Stimulated activated CD4-positive, alpha-beta T cell treated with anti-CD3 and anti-CD28 coated beads, Interleukin-15, amount 100 ng/mL, for 24 hours (primary cell): ENCODE data around the gene AXIN1.
"Not testable (repeated sequence)": the region's sequence is repeated elsewhere in the genome, so short reads cannot be mapped to it uniquely, and the experiment has no call there.

Experiments
- DNase-seq: peaks from one replicate; pipeline ENCODE4 v3.0.0-alpha.2; 2020

The AXIN1 gene

GRCh38 chr16:280552-280951 is 72.0 kb downstream of the AXIN1 start, which contains the start of gene ARHGDIG:
Gene ARHGDIG, plus strand, starts transcription at chr16:280591. Its CDS starts 90 bp downstream, at chr16:280681.
- DNase-seq = no peak

- no peak for DNase-seq
These were observed 72.5 kb downstream of the AXIN1 start for GRCh38 chr16:280005-280460.

- DNase-seq = no peak
These were observed 73.0 kb downstream of the AXIN1 start for GRCh38 chr16:279531-279930.

- DNase-seq = peak; percentile 46
These were observed 73.6 kb downstream of the AXIN1 start for GRCh38 chr16:278863-279366.

DNA sequence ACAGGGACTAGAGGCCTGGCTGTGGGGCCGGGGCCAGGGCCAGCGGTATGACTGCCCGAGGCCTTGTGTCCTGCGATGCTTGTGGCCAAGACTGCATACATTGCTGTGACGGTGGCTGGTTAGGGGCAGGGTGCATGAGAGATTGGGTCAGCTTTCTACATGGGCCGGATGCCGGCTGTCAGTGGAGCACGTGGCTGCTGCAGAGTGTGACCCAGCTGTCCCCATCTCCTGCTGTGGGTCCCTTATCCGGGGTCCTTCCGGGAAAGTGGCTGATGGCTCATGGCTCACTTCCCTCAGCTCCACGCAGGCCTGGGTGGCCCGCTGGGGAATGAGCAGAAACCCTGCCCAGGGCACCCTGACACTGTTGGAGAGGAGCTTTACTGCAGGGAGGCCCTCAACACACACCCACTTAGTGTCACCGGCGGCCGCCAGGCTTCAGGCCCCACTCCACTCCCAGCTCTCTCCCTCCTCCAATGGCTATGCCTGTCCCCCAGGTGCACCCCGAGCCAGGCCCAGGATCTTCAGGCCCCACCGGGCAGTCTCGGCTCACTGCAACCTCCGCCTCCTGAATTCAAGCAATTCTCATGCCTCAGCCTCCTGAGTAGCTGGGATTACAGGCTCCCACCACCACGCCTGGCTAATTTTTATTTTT is 76.0 kb downstream of the AXIN1 start:
- no peak for DNase-seq

- DNase-seq = no peak
These were observed 76.7 kb downstream of the AXIN1 start, which contains the start of gene RGS11 for GRCh38 chr16:275786-276232. Gene RGS11, minus strand, starts transcription at chr16:275944. Its CDS starts 33 bp downstream, at chr16:275911.

GRCh38 chr16:275041-275641 is 77.4 kb downstream of the AXIN1 start:
- peak; percentile 34 for DNase-seq

- no peak for DNase-seq
These were observed 78.7 kb downstream of the AXIN1 start for GRCh38 chr16:273547-274421.

GRCh38 chr16:272633-273546 is 79.6 kb downstream of the AXIN1 start:
- DNase-seq = no peak

GRCh38 chr16:270381-271255 is 81.9 kb downstream of the AXIN1 start:
- no peak for DNase-seq

GRCh38 chr16:269061-269796 is 83.3 kb downstream of the AXIN1 start:
- no peak for DNase-seq

DNA sequence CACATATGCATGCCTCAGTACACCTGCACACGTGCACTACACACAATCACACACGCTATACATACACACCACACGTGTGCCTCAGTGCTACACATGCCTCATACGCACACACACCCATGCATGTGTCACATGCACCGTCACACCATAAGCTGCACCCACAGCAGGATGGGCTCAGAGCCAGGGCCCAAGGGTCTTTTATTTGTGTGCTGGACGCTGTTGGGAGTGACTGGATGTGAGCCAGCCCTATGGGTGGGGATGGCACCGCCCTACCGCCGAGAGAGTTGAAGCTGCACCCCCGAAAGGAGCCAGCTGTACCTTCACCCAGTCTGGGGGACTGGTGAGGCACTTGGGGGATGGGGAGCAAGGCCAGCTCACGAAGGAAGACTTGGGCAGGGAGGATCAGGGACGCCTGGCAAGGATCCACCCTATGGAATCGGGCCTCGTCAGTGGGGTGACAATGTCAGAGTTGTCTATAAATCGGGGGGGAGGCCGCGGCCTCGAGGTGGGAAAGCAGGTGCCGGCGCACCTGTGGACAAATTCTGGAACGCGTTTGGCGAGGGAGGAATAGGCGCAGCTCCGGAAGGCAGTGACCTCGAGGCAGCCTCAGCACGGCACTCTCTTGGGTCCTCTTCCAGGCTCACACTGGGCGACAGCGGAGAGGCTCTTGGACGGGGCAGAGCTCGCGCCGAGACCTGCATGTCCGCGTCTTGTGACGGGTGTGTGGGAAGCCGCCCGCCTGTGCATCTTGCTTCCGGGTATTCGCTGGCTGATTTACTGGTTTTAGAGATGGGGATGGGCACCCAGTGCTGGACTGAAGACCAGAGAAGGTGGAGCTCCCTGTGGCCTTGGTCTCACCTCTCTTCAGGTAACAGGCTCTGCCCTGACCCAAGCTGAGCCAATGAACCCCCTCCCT is 84.1 kb downstream of the AXIN1 start:
- DNase-seq = no peak

- not testable (repeated sequence) for DNase-seq
These were observed 85.0 kb downstream of the AXIN1 start for GRCh38 chr16:267562-267961.

GRCh38 chr16:266258-267164 is 86.0 kb downstream of the AXIN1 start:
- DNase-seq = no peak

DNA sequence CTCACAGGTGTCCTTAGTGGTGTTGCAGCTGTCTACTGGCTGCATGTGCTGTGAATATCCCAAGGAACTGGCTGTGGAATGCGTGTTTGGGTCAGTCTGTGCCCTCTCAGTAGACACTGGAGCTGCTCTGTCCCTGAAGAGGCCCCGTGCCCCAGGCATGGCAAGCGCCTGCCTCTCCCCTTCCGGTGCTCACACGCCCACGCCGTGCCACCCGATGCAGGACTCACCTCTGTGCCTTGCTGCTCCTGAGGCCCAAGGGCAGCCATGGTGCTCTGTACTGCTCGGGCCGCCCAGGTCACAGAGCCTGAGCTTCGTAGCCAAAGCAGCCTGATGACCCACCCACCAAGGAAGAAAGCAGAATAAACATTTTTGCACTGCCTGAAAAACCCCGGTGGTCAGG is 86.8 kb downstream of the AXIN1 start:
- no peak for DNase-seq

DNA sequence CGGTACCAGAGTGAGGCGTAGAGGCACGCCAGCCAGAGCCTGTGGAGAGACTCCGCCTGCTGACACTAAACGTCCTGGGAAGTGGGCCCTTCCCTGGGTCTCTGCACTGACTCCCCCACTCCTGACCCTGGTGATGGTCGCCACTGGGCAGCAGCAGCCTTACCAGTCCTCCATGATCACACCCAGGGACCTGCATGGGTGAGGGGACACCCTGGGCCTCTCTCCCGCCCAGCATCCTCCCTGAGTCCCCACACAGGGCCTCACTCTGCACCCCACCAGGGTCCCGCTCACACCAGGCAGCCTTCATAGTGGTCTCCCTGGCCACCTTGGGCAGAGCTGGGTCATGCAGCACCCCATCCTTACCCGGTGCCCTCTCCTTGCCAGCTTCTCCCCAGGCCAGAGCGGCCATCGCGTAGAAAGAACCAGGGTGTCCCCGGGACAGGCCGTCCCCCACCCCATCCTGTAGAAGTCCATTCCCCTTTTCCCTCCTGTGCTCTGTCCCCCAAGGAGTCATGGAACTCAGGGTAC is 87.5 kb downstream of the AXIN1 start:
- DNase-seq = no peak

DNA sequence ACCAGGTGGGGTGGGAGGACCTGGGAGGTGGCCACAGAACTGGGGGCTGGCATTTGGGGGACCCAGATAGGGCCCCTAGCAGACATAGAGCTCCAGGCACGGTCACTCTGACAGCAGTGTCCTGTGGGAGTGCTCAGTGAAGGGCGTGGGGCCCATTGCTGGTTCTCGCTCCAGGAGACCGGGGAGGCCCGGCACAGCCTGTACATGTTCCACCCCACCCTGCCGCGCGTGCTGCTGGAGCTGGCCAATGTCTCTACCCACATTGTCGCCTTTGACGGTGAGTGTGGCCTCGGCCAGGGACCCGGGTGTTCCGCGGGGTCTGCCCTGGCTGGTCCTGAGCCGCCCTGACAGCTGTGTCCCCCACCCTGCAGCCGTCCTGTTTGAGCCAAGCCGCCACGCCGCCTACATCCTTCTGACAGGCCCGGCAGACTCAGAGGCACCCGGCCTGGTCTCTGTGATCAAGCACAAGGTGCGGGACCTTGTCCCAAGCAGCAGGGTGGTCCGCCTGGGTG is 88.0 kb downstream of the AXIN1 start:
- DNase-seq = no peak

DNA sequence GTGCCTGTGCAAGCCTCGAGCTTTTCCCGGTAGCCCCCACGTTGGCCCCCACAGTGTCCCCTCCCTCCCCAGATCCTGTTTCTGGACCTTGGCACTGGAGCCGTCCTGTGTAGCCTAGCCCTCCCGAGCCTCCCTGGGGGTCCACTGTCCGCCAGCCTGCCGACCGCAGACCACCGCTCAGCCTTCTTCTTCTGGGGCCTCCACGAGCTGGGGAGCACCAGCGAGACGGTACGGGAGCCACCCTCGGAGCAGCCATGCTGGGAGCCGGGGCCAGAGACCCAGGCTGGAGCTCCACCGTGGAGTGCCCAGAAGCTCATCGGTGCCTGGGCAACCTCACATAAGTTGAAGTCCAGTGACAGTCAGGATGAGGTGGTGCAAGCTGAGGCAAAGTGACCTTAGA is 88.6 kb downstream of the AXIN1 start:
- no peak for DNase-seq
